ENCODE measurements around the gene HOXD4. TPM values are rescaled to one million over a fixed set of nuclear protein-coding genes. Genes with fewer than 3 reads are reported as not detected.
A peak's percentile ranks its signal among the peaks of the same experiment; 100 is the strongest.

The HOXD4 gene
- total RNA-seq, 6 donors from 2014 or later = 0.79 to 0.81 TPM; not detected in 4

DNA sequence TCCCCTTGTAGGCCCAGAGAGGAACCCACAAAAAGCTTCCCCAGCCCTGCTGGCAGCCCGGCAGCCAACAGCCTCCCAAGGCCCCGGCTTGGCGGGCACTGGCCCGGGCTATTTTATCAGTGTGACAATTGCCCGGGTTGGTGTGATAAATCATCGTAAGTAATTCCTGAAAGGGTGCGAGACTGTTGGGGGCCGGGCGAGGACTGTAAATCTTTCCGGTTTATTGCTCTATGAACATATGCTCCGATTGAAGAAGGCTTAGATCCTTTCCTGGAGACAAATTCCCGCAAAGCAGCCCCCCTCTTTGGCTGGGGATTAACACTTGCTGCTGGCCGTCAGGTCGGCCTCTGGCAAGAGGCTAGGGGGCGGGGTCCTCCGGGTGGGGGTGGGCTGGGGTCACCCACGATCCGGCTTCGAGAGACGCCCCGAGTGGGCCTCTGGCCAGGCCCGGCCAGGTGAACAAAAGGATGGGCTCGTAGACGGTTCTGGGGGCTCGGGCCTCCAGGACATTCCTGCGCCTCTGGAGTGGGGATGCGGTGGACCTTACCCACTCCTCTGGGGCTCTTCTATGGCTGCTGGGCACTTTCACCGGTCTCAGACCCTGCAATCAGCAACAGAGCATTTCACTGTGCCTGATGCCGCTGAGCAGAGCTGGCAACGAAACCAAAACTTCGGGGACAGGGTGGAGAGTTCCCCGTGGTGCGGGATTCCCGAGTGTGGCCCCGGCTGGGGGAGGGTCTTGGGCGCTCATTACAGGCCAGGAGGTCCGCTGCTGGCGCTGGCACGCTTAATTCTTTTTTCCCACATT is 7.7 kb downstream of the HOXD4 start:
- Histone ChIP-seq H3K4me3 (peak overlapping the region in 1 of 4 donors; percentile 1), H3K4me1 (peaks cover 8 to 38% (median 23%) of the 10 kb centered on the region in 4 donors), H3K27me3 (peaks cover 0 to 90% (median 43%) of the 10 kb centered on the region in 4 donors), H3K9me3 (no peaks in the 10 kb centered on the region), H3K36me3 (no peaks in the 10 kb centered on the region), H3K27ac (no peak overlapping the region)
- WGBS, 2 donors = 8 to 12% methylated on average over 15 to 31 of the region's 39 CpGs
- ATAC-seq (ENCODE audit: low FRiP score in 2 of 2) = no peak
- peak in 1 of 2 donors; percentile 47 for DNase-seq
- no peak for TF ChIP-seq EP300 (IDR thresholded peaks at IDR 0.05)
- TF ChIP-seq, protein P1, sequence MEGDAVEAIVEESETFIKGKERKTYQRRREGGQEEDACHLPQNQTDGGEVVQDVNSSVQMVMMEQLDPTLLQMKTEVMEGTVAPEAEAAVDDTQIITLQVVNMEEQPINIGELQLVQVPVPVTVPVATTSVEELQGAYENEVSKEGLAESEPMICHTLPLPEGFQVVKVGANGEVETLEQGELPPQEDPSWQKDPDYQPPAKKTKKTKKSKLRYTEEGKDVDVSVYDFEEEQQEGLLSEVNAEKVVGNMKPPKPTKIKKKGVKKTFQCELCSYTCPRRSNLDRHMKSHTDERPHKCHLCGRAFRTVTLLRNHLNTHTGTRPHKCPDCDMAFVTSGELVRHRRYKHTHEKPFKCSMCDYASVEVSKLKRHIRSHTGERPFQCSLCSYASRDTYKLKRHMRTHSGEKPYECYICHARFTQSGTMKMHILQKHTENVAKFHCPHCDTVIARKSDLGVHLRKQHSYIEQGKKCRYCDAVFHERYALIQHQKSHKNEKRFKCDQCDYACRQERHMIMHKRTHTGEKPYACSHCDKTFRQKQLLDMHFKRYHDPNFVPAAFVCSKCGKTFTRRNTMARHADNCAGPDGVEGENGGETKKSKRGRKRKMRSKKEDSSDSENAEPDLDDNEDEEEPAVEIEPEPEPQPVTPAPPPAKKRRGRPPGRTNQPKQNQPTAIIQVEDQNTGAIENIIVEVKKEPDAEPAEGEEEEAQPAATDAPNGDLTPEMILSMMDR (IDR thresholded peaks at IDR 0.05) = no peak
- TF ChIP-seq POLR2A (IDR thresholded peaks at IDR 0.05) = no peak
- no peak for TF ChIP-seq POLR2AphosphoS5 (IDR thresholded peaks at IDR 0.05)

DNA sequence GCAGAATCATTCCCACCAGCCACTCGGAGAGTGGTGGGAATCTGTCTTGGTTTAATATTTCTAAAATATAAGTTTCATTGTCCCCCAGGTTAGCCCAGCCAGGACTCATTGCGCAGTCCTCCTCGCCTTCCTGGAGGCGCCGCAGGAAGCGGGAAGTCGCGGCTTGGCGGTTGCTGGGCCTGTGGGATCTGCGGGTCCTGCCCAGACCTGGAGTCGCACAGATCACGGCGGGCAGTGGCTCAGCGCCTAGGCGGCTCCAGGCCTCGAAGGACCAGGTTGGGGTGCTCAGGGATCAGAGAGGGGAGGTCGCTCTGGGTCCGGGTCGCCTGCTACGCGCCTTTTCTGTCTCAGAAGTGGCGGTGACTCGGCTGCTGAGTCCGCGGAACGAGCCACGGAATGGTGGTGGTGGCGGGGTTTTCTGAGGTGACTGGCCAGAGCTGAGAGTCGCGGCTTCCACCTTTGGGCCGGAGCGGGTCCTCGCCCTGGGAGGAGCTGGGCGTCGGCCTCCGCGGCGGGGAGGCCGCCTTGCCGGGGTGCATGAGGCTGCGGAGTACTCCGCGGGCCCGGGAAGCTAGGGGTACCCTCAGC is 8.4 kb downstream of the HOXD4 start:
- WGBS, 2 donors = 6 to 15% methylated on average over 13 to 27 of the region's 44 CpGs
- no peak overlapping the region for H3K27ac ChIP-seq
- DNase-seq (peak in 1 of 2 donors; percentile 71), ATAC-seq (ENCODE audit: low FRiP score in 2 of 2) (peak in 1 of 2 donors; percentile 14)
- no peak for TF ChIP-seq EP300 (IDR thresholded peaks at IDR 0.05)
- TF ChIP-seq, protein P1 (IDR thresholded peaks at IDR 0.05) = no peak
- TF ChIP-seq POLR2AphosphoS5 (IDR thresholded peaks at IDR 0.05) = no peak
- TF ChIP-seq POLR2A (IDR thresholded peaks at IDR 0.05) = no peak
- peak overlapping the region in 1 of 4 donors; percentile 1 for H3K4me3 ChIP-seq
- no peaks in the 10 kb centered on the region for H3K9me3 ChIP-seq
- no peaks in the 10 kb centered on the region for H3K36me3 ChIP-seq
- H3K4me1 ChIP-seq = peaks cover 8 to 39% (median 23%) of the 10 kb centered on the region in 4 donors
- peaks cover 0 to 92% (median 47%) of the 10 kb centered on the region in 4 donors for H3K27me3 ChIP-seq

DNA sequence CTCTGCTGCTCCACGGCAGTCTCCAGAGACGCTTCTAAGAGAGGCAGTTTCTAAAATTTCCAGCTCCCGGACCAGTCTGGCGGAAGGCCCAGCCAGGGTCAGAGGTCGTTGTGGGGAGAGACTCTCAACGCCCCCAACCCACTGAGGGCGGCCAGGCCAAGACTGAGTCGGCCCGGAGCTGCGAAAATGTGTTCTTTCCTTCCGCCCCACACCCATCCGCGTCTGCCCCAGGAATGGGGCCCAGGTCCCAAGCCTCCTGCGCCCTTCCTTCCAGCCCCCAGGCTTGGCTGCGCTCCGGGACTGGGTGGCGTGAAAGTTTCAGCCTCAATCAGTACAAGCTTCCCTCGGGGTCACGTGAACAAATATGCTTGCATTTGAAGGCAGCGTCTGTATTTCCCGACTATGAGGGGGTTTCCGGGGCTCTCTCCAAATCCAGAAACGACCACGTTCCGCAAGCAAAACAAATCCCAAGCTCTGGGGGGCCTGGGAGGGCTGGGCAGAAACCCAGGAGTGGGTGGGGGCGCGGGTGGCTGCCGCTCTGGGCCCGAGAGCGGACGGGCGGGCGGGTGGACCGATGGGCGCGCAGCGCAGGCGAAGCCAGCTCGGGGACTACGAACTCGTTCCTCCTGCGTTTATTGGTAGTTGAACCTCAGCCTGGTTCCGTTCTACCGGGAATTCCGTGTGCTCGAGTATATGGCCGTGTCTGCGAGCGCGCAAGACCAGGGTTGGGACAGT is 9.1 kb downstream of the HOXD4 start:
- H3K36me3 ChIP-seq = no peaks in the 10 kb centered on the region
- peak in 1 of 2 donors; percentile 61 for DNase-seq
- no peak overlapping the region for H3K27ac ChIP-seq
- TF ChIP-seq POLR2A (IDR thresholded peaks at IDR 0.05) (no peak), EP300 (IDR thresholded peaks at IDR 0.05) (no peak), POLR2AphosphoS5 (IDR thresholded peaks at IDR 0.05) (no peak)
- TF ChIP-seq, protein P1 (IDR thresholded peaks at IDR 0.05) = no peak
- no peak overlapping the region for H3K4me3 ChIP-seq
- ATAC-seq (ENCODE audit: low FRiP score in 2 of 2) = peak in 1 of 2 donors; percentile 5
- H3K4me1 ChIP-seq = peaks cover 8 to 46% (median 25%) of the 10 kb centered on the region in 4 donors
- H3K27me3 ChIP-seq = peaks cover 0 to 92% (median 51%) of the 10 kb centered on the region in 4 donors
- 10 to 12% methylated on average over 12 to 41 of the region's 50 CpGs for WGBS, 2 donors
- no peaks in the 10 kb centered on the region for H3K9me3 ChIP-seq

DNA sequence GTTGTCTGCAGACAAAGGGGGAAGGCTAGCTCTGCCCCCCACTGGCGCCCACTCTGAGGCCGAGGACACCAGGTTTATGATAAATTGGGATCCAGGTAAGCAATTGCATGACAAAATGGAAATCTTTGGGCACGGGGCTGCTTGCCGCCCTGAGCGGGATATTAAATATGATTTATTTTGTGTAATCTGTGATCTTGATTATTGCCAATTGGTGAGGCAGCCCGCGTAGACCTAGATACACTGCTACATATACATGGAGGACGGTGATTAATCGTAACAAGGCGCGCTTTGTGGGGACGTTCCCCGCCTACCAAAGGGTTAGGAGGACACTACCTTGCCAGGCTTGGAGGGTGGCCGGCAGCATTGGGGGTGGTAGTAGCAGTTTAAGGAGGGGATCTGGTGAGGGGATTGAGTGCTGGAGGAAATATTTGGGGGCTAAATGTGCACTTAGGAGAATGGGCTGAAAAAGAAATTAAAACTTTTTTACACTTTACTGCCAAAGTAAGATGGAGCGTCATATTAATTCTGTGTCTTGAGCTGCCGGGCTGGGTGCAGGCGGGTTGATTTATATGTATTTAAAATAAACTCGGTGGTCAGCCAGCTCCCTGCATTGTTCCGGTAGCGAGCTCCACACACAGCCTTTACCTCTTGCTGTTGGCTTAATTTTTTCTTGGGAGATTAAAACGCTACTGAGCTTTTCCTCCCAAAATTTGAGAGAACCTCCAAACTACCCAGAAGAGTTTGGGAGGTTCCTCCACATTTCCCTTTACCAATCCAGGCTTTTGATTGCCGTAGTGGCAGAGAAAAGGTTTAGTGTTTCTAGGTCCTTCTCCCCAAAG is 9.9 kb downstream of the HOXD4 start:
- DNase-seq (no peak), ATAC-seq (ENCODE audit: low FRiP score in 2 of 2) (no peak)
- H3K9me3 ChIP-seq = no peaks in the 10 kb centered on the region
- H3K27ac ChIP-seq = no peak overlapping the region
- no peaks in the 10 kb centered on the region for H3K36me3 ChIP-seq
- peaks cover 0 to 90% (median 52%) of the 10 kb centered on the region in 4 donors for H3K27me3 ChIP-seq
- no peak overlapping the region for H3K4me3 ChIP-seq
- peaks cover 8 to 46% (median 25%) of the 10 kb centered on the region in 4 donors for H3K4me1 ChIP-seq
- TF ChIP-seq EP300 (IDR thresholded peaks at IDR 0.05) = no peak
- TF ChIP-seq, protein P1 (IDR thresholded peaks at IDR 0.05) = no peak
- TF ChIP-seq POLR2AphosphoS5 (IDR thresholded peaks at IDR 0.05) = no peak
- TF ChIP-seq POLR2A (IDR thresholded peaks at IDR 0.05) = no peak
- 11 to 14% methylated on average over 20 to 22 of the region's 22 CpGs for WGBS, 2 donors
